Dedifferentiated amniotic fluid mesenchymal stem cell (primary cell): ENCODE measurements around the gene HLA-DRA.
A peak's percentile ranks its signal among the peaks of the same experiment; 100 is the strongest.
"Not testable (repeated sequence)": the region's sequence is repeated elsewhere in the genome, so short reads cannot be mapped to it uniquely, and the experiment has no call there.

Source experiments
- DNase-seq: peaks from one replicate; pipeline ENCODE4 v3.0.0-alpha.2; 2016; ENCODE audit errors: extremely low spot score

HLA-DRA gene

DNA sequence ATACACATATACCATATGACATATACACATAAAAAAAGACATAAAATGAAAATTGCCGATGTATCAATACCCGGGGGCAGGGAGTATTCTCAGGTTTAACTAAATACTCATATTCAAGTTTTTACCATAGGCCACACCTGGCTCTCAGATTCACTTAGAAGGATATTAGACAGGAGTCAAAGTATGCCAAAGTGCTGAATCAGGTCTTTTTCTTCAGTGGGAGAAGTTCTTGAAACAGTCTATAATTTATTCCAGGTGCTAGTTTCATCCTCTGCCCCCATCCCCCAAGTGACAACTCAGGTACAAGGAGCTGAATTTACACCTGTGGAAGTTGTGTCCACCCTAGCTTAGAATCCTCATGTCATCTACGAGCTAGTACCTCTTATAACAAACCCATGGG is 8.5 kb upstream of the HLA-DRA start:
- no peak for DNase-seq

GRCh38 chr6:32432050-32432450 is 7.6 kb upstream of the HLA-DRA start:
- DNase-seq, result peak; percentile 56

DNA sequence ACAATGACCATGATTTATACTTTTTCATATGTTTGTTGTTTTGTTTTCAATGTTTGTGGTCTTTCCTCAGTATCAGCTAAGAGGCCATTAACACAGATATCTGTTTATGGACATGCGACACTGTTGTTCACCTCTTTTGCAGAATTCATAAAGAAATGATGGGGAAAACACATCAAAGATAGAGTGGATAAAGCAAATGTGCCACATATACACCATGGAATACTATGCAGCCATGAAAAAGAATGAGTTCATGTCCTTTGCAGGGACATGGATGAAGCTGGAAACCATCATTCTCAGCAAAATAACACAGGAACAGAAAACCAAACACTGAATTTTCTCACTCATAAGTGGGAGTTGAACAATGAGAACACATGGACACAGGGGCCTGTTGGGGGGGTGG is 5.7 kb upstream of the HLA-DRA start:
- DNase-seq, result not testable (repeated sequence)

DNA sequence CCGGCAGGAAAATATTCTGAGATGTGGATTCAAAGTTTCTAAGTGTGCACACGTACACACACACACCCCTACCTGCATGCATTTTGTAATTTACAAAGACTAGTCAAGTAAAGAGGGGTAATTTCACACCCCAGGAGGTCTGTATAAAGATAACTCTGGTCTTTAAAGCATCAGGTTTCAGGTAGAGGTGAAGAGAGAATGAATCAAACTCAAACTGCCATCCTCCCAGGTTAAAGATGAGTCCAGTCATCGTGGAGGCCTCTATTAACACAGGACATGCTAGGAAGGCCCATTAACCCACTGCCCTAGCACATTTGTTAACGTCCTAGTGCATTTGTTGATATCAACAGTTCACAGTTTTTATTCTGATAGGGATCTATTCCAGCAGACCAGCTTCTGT is 3.5 kb upstream of the HLA-DRA start:
- no peak for DNase-seq

GRCh38 chr6:32436995-32437836 is 2.5 kb upstream of the HLA-DRA start:
- peak; percentile 16 for DNase-seq

- no peak for DNase-seq
These were observed 548 bp upstream of the HLA-DRA start for GRCh38 chr6:32439139-32439538.

DNA sequence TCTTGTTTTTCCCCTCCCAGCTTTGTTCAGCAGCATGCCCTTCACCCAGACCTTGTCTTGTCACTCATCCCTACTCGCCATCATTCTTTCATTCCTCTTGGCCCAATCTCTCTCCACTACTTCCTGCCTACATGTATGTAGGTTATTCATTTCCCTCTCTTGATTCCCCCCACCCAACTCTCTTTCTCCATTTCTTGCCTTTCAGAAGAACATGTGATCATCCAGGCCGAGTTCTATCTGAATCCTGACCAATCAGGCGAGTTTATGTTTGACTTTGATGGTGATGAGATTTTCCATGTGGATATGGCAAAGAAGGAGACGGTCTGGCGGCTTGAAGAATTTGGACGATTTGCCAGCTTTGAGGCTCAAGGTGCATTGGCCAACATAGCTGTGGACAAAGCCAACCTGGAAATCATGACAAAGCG is 2.6 kb downstream of the HLA-DRA start:
- DNase-seq, result no peak

GRCh38 chr6:32442977-32443552 is 3.4 kb downstream of the HLA-DRA start:
- no peak for DNase-seq

DNA sequence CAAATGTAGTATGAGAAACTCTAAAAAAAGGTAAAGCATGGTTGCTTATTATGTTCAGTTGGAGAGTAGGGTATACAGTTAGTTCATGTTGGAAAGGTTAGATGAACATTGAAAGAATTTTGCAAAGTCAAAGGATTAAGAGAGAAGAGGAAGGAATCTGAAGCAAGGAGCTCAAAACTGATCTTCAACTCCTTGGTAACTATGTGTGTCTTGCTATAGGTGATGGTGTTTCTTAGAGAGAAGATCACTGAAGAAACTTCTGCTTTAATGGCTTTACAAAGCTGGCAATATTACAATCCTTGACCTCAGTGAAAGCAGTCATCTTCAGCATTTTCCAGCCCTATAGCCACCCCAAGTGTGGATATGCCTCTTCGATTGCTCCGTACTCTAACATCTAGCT is 4.7 kb downstream of the HLA-DRA start:
- no peak for DNase-seq

GRCh38 chr6:32445321-32445854 is 5.7 kb downstream of the HLA-DRA start:
- DNase-seq, result no peak

DNA sequence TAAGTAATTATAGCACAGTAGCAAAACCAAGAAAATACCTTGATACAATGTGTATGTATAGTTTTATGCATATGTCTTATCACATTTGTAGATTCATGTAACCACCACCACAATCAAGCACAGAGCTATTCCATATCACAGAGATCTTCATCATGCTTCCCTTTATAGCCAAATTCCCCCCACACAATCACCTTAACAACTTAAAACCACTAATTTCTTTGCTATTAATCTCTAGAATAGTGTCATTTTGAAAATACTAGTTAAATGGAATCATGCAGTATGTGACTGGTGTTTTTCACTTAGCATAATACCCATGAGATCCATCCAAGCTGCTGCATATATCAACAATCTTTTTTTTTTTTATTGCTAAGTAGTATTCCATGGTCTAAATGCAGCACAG is 8.2 kb downstream of the HLA-DRA start:
- DNase-seq, result no peak

DNA sequence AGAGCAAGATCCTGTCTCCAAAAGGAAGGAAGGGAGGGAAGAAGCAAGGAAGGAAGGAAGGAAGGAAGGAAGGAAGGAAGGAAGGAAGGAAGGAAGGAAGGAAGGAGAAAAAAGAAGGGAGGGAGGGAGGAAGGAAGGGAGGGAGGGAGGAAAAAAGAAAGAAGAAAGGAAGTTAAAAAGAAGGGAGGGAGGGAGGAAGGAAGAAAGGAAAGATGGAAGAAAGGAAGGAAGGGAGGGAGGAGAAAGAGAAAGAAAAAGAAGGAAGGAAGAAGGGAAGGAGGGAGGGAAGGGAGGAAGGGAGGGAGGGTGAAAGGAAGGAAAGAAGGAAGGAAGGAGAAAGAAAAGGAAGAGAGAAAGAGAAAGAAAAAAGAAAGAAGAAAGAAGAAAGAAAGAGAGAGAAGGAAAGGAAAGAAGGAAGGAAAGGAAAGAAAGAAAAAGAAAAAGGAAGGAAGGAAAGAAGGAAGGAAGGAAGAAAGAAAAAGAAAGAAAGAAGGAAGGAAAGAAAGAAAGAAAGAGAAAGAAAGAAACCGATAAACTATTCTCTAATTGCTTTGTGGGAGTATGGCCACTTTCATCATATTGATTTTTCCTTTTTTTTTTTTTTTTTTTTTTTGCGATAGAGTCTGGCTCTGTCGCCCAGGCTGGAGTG is 9.5 kb downstream of the HLA-DRA start:
- DNase-seq, result no peak

- no peak for DNase-seq
These were observed 17.4 kb downstream of the HLA-DRA start for GRCh38 chr6:32457054-32457453.

GRCh38 chr6:32459781-32460424 is 20.2 kb downstream of the HLA-DRA start:
- no peak for DNase-seq

GRCh38 chr6:32460528-32460927 is 20.8 kb downstream of the HLA-DRA start:
- no peak for DNase-seq

DNA sequence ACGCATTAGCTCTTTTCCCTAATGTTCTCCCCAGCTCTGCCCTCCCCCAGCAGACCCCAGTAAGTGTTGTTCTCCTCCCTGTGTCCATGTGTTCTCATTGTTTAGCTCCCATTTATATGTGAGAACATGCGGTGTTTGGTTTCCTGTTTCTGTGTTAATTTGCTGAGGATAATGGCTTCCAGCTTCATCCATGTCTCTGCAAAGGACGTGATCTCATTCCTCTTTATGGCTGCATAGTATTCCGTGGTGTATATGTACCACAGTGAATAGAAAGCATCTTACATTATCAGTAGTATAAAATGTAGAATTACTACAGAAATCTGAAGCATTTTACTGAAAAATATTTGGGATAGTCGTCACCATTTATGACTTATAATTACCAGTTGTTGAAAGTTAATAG is 21.8 kb downstream of the HLA-DRA start:
- no peak for DNase-seq

- DNase-seq, result no peak
These were observed 22.9 kb downstream of the HLA-DRA start for GRCh38 chr6:32462609-32463008.

GRCh38 chr6:32467743-32468503 is 28.2 kb downstream of the HLA-DRA start:
- not testable (repeated sequence) for DNase-seq

DNA sequence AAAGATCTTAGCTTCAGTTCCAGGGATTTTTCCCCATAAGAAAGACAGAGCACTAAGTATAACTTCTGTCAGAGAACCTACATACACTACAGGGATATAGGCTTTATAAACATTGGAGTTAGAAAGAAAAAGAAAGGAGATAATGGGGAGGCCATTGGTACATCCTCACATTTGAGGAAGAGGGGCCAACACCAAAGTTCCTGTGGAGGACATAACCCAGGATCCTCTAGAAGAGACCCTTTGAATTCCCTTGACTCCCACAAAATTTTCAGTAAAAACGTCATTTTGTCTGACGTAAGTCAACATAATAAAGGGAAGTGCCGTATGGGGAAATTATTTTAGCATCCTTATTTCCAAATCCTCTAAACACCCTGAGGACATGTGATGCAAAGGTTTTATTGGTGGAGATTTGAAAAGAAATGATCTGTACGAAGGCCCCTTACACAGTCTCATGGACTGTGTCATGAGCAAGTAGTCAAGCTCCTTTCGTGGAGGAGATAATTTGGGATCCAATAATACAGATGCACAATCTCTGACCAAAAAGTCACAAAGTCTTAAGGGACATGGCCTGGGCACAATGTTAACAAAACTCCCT is 33.2 kb downstream of the HLA-DRA start:
- DNase-seq, result no peak

GRCh38 chr6:32473376-32474348 is 34.0 kb downstream of the HLA-DRA start:
- not testable (repeated sequence) for DNase-seq
